AG04449 (cell line): Measurements from ENCODE around the gene HEPACAM.

Experiments
- CTCF ChIA-PET: fragments of 350-600 bp; formaldehyde crosslinking; extraction: SDS; loops from one replicate; lab custom pipeline; 2021; ENCODE audit warnings: antibody characterized with exemption; lab: Yijun Ruan, JAX
- POLR2A ChIA-PET: fragments of 400-600, 350-600 bp; formaldehyde crosslinking; extraction: SDS; loops from one replicate; lab custom pipeline; 2020; ENCODE audit warnings: antibody characterized with exemption, inconsistent platforms; lab: Yijun Ruan, JAX
- DNase-seq: peaks from one replicate; pipeline ENCODE4 v3.0.0-alpha.2; 2010; ENCODE audit warnings: low read depth, low spot score
- H3K4me3 ChIP-seq: 2 replicates; pipeline ENCODE4 v1.5.1; 2011; ENCODE audit warnings: low read depth, mild to moderate bottlenecking, control low read depth, low read length
- CTCF ChIP-seq: IDR thresholded peaks from one replicate; pipeline ENCODE4 v1.5.1; 2011; ENCODE audit warnings: mild to moderate bottlenecking, moderate library complexity, low read length, control low read depth, inconsistent platforms; ENCODE audit not compliant: insufficient read depth; ENCODE audit errors: missing control alignments

The HEPACAM gene

GRCh38 chr11:124890151-124890550, 45.7 kb downstream of the HEPACAM start:
- CTCF ChIA-PET = interaction anchor here (1.0 to 3.7 kb wide), 6 partner anchors 8 to 29 kb away, joined by 3 to 26 read pairs (median 5); partner anchors contain the start of gene HEPN1

DNA sequence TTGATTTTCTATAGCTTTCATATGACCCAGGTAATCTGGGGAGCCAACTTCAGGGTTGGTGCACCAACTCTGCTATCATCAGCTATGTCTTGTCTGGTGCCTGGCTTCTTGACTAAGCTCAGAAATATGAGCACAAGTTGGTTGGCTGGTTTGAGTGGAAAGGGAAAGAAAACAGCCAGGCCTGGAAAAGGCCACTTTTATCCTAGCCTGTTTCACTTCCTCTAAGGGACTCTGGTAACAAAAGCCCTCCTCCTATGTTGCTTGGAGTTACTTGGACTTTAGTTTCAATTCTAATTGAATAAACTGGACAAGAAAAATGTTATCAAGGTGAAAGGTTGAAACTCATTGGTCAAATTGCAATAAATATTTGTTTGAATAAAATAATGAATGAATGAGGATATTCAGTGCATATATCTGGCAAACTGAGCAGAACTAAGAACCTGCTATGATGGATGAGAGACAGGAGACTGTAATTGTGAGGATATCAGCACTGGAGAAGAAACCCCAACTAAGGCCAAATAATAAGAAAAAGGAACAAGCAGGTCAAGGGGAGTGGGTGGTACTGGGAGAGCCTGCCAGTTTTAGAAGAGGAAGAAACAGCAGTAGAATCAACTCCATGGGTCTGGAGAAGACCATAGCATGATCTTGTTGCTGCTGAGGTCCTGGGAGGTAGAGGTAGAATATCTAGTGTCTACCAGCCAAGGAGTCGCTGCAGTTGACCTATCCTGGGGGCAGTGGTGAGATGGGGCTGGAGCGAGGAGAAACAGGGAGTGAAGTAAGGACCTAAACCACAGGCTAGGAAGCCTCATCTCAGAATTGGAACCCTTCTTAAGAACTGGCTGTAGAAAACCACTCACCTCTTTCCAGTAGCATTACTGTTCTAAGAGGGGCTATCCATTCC, 46.4 kb downstream of the HEPACAM start:
- no peak overlapping the region for H3K4me3 ChIP-seq
- POLR2A ChIA-PET = interaction anchor here (1.0 to 1.4 kb wide), 2 partner anchors 9 to 13 kb away, joined by 4 to 5 read pairs; no protein-coding TSS in a partner anchor
- CTCF ChIA-PET = interaction anchor here (1.1 to 4.1 kb wide), 9 partner anchors 9 to 456 kb away, joined by 3 to 32 read pairs (median 6); partner anchors contain the start of gene HEPN1
- no peak for TF ChIP-seq CTCF
- no peak for DNase-seq

More at GRCh38 chr11:124890151-124890550, 45.7 kb downstream of the HEPACAM start:
- no peak for TF ChIP-seq CTCF
- H3K4me3 ChIP-seq = no peak overlapping the region
- POLR2A ChIA-PET = interaction anchor here (1.4 kb wide), 1 partner anchor 14 kb away, joined by 5 read pairs; no protein-coding TSS in a partner anchor
- no peak for DNase-seq

DNA sequence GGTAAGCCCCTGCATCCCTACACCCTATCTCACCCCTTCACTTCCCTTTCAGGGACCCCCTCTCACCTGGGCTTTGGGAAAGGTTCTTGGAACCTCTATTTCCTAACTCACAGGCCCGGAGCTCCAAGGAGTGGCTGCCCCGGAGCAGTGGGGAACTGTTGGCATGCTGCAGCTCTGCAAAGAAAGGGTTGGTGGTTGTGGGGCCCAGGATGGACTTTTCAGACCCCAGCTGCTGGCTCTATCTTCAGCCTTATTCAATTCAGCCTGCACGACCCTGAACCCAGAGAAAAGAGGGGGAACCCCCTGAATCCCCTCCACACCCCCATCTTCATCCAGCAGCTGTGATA, 48.2 kb downstream of the HEPACAM start:
- no peak for TF ChIP-seq CTCF
- DNase-seq = no peak
- no peak overlapping the region for H3K4me3 ChIP-seq
- ChIA-PET POLR2A (interaction anchor here (1.3 kb wide), 1 partner anchor 11 kb away, joined by 4 read pairs; no protein-coding TSS in a partner anchor), CTCF (interaction anchor here (1.0 to 4.1 kb wide), 4 partner anchors 9 to 50 kb away, joined by 3 to 32 read pairs (median 6); no protein-coding TSS in a partner anchor)

DNA sequence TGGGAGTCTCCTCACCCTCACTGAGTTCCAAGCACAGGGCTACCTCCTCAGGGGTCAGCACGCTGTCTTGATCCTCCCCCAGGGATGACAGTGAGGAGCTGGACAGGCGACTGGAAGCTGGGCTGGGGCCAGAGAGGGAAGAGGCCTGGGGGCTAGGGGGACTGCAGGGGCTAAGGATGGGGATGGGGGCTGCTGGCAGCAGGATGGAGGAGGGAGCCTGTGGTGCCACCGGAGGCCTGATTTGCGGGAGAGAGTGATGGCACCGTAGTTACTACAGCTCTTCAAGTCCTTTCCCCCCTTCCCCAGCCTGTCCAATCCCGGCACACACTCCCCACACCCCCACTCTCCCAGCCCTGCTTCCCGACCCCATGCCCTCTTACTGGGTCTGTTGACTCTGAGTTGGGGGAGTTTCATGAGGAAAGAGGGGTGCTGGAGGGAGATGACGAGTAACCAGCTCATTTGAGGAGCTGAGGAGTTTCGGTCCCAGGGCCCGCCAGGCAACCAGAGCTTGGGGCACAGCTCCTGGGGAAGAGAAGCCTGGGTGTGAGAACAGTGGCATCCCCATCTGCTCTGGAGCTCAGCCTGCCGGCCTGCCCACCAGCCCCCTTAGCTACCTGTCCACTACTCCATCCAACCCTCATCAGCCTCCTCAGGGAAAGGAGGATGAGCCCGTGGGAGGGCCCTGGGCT, 48.7 kb downstream of the HEPACAM start:
- ChIA-PET CTCF (interaction anchor here (1.0 to 4.1 kb wide), 3 partner anchors 12 to 50 kb away, joined by 5 to 32 read pairs (median 6); no protein-coding TSS in a partner anchor), POLR2A (interaction anchor here (1.3 kb wide), 1 partner anchor 11 kb away, joined by 4 read pairs; no protein-coding TSS in a partner anchor)
- TF ChIP-seq CTCF = no peak
- no peak overlapping the region for H3K4me3 ChIP-seq
- no peak for DNase-seq

DNA sequence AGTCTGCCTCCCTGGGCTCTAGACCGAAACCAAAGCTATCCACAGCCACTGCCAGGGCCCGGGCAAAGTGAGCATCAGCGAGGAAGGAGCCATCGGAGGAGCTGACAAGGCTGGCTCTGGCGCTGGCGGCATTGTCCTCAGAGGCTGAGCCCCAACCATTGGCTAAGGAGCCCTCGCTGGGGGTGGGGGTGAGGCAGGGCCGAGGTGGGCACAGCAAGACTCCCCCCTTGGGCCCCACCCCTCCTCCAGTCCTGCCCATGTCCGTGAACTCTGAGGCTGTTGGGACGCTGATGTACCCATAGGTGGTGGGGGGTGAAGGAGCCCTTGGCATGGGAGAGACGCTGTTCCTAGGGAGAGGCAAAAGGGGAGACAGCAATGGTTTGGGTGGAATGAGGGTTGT, 49.4 kb downstream of the HEPACAM start:
- no peak for TF ChIP-seq CTCF
- no peak for DNase-seq
- CTCF ChIA-PET = interaction anchor here (4.1 kb wide), 1 partner anchor 11 kb away, joined by 32 read pairs; no protein-coding TSS in a partner anchor
- no peak overlapping the region for H3K4me3 ChIP-seq
- POLR2A ChIA-PET = interaction anchor here (1.3 kb wide), 1 partner anchor 10 kb away, joined by 4 read pairs; no protein-coding TSS in a partner anchor
